DMS 273 treated with DMSO at 0.1 percent for 48 hours (cell line): ENCODE measurements around the gene ATP5PD.
"Not testable (repeated sequence)": the region's sequence is repeated elsewhere in the genome, so short reads cannot be mapped to it uniquely, and the experiment has no call there.

ENCODE experiments used
- DNase-seq: peaks from one replicate; lab custom pipeline; 2025; lab: John Stamatoyannopoulos, UW

ATP5PD gene

GRCh38 chr17:75020331-75021110 is 26.2 kb downstream of the ATP5PD start:
- DNase-seq, result no peak

GRCh38 chr17:75019710-75020109 is 27.1 kb downstream of the ATP5PD start:
- no peak for DNase-seq

- no peak for DNase-seq
These were observed 27.6 kb downstream of the ATP5PD start for GRCh38 chr17:75019146-75019545.

DNA sequence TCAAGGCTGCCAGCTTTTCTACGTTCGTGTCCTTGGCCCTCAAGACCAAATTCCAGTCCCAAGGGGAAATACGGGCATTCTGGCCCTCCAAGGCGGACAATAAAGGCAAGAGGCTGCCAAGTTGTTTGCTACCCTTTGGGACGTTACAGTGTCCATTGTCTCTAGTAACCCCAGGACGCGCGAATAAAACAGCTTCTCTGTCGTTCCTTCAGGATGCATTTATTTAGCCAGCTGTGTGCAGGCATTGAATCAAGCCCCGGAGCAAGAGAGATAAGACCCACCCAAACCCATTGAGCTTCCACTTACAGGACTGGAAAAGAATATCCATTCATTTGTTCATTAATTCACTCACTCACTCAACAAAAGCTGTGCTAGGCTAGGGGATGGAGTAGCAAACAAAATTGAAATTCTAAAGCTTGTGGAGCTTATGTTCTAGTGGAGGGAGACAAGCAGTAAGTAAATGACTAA is 33.6 kb downstream of the ATP5PD start:
- no peak for DNase-seq

DNA sequence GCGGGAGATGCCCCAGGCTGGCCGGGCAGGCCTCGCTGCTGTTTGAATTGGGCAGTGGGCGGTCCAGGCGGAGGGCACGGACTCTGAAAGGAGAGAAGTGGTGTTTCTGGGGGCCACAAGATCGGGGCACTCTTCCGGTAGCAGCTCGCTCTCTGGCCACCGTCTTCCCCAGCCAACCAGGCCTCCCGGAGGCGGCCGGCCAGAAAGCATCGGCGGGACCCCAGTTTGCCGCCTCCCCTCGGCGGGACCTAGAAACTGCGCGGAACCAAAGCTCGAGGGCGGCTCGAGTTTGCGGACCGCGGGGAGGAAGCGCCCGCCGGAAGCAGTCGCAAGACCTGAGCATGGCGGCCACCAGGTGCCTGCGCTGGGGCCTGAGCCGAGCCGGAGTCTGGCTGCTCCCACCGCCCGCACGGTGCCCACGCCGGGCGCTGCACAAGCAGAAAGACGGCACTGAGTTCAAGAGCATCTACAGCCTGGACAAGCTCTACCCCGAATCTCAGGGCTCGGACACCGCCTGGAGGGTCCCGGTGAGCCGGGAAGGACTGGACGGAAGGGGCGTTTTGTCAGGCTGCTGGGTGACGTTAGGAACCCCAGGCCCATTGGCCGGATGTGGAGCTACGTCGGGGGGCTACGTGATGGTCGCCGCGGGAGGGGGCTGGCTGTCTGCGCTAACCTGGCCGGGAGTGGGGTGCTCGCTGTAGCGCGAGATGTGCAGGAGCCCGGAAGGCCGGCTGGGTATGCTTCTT is 34.2 kb downstream of the ATP5PD start, which contains the start of gene MRPL58:
MRPL58 (plus strand) TSS at position 325 of the 746 bp plus-strand sequence; CDS start at position 342, 17 bp downstream.
- peak; percentile 77 for DNase-seq

DNA sequence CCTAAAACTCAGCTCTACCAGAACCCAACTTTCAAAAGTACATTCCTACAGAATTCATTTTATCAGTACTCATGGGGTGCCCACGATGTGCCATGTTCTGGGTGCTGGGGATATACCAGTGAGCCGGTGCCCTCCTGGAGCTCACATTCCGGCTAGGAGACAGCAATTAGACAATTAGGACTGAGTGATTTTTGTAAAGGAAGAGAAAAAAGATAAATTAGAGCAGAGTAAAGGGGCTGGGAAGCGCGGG is 34.7 kb downstream of the ATP5PD start:
- no peak for DNase-seq

DNA sequence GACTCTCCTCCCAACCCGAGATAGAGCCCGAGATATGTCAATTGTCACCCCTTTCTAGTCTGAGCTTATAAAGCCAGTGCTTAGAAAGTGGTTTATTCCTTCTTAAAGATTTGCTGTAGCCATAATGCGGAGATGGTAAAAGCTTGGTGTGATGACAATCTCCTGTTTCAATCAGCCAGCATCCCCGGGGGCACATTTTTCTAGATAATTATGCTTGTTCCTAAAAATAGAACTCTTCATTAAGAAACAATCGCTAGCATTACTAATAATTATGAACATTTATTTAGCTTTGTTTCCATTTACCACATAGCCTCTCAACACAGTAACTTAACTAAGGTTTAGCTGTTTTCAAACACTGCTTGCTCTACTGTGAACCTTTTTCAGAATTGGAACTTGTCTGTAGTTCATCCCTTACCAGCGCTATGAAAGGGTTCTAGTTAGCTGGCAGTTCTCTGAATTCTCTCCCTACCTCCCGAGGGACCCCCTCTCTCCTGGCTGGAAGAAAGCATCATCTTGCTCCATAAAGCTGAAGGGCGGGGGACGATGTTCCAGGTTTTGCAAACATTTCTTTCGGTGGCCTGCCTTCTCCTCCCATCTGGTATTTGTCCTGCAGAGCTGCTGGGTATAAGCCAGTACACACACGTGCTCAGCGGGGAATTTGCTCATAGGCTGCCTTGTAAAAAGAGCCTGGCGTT is 35.2 kb downstream of the ATP5PD start:
- DNase-seq, result peak; percentile 91

DNA sequence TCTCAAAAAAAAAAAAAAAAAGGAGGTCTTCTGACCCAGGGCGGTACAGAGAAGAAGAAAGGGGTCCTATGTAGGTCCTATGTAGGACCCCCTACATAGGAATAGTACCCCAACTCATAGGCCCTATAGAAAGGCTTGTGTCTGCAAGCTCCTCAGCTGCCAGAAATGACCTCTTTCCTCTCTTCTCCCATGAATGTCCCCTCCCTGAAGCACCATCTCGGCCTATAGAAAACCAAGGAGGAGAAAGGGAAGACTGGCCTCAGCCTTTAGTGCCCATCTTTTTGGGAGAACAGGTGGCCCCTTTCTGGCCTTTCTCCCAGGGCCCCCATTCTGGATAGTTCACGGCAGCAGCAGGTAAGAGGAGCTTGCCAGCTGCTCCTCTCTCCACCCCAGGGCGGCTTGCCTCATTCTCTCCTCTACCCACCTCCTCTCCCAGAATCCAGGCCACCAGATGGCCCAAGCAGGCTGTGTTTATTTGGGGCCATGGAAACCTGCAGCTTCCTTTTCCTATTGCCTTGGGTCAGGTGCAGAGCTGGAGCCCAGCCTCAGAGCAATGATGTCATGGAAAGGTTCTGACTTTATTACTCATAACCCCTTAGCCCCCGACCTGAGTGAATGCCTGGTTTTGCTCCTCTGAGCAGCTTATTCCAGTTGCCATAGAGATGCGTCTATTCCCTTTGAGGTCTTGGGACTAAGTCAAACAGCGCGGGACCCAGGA is 35.9 kb downstream of the ATP5PD start:
- DNase-seq, result peak; percentile 94

DNA sequence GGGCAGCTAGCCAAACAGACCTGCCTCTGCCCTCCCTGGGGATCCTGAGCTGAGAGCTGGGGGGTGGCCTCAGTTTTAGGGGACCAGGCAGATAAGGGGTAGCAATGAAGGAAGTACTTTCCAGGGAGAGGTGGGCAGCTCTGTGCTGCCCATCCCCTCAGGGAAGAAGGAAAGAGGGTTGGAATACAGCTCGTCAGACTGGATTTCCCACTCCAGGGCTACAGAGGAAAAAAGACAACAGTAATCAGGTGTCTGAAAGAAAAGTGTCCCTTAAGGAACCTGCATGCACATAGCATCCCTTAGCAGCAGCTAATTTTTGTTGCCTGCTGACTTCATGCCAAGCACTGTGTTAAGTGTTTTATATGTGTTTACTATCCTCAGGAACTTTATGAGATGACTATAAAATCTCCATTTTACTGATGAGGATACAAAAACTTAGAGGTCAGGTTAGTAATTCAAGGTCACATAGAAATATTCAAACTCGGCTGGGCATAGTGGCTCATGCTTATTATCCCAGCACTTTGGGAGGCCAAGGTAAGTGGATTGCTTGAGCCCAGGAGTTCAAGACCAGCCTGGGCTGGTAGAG is 37.5 kb downstream of the ATP5PD start:
- DNase-seq, result no peak

DNA sequence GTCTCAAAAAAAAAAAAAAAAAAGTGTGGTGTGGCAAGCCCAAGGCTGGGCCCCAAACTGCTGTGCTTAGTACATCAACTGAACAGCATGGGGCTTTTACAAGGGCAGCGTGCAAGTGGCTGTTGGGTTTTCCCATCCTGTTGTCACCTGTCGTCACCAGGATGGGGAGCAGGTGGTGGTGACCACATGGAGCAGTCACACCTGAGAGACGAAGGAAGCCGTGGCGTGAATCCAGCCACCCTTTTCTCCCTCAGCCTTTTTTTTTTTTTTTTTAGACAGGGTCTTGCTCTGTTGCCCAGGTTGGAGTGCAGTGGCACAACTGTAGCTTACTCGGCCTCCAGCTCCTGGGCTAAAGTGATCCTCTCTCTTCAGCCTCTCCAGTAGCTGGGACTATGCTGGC is 38.4 kb downstream of the ATP5PD start:
- no peak for DNase-seq

- DNase-seq, result no peak
These were observed 40.1 kb downstream of the ATP5PD start for GRCh38 chr17:75006653-75007052.

GRCh38 chr17:75006084-75006483 is 40.7 kb downstream of the ATP5PD start:
- not testable (repeated sequence) for DNase-seq

GRCh38 chr17:75005291-75005690 is 41.5 kb downstream of the ATP5PD start:
- DNase-seq, result no peak

DNA sequence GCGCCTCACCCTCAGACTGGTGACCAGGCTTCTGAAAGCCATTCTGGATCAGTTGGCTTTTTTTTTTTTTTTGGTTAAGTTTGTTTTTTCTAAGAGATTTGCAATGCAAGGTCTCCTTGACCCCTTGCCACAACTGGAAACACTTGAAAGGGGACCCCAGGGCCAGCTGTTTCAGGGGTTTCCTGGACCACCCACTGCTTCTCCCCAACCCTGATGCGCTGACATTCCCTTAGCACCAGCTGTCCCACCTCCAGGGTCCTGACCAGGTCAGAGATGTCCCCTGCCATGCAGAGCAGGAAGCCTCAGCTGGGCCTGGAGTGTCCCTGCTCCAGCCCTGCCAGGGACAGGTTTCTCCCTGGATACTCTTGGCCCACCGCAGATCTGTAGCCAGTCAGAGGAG is 42.4 kb downstream of the ATP5PD start:
- no peak for DNase-seq

DNA sequence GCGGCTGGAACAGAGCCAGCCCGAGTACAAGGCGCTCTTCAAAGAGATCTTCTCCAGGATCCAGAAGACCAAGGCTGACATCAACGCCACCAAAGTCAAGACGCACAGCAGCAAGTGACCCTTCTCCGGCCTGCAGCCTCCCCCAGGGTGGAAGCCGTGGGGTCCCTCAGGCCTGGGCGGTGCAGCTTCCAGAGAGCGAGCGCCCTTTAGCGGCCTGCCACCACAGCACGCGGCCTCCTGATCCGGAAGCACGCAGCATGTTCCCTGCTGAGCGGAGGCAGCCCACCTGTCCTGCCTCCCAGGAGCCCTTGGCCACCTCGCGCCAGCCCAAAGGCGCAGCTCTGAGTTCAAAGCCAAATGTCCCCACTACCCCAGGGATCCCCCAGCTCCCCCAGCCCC is 42.8 kb downstream of the ATP5PD start:
- no peak for DNase-seq

GRCh38 chr17:75003070-75003956 is 43.5 kb downstream of the ATP5PD start:
- DNase-seq, result no peak

- no peak for DNase-seq
These were observed 44.6 kb downstream of the ATP5PD start for GRCh38 chr17:75001915-75002843.

- no peak for DNase-seq
These were observed 47.2 kb downstream of the ATP5PD start for GRCh38 chr17:74999523-74999922.

GRCh38 chr17:74998783-74999182 is 48.0 kb downstream of the ATP5PD start:
- no peak for DNase-seq

DNA sequence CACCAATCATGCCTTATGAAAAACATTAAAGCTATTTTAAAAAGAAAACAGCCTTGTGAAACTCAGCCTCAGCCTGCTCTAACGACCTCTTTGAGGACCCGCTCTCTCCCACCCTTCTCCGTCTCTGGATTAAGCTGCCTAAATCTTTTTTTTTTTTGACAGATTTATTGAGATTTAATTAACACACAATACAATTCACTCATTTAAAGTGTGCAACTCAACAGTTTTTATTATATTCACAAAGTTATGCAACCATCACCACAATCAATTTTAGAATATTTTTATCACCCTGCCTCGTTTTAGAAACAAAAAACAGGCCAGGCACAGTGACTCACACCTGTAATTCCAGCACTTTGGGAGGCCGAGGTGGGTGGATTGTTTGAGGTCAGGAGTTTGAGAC is 50.9 kb downstream of the ATP5PD start:
- DNase-seq, result no peak
